GM19467 (cell line): ENCODE data around the gene VSTM5.

Experiments used
- ATAC-seq: cut with Tn5 transposase; IDR thresholded peaks from one replicate; pipeline ENCODE4 v1.9.1; 2021; ENCODE audit warnings: mild to moderate bottlenecking, moderate library complexity; ENCODE audit not compliant: unreplicated experiment

Gene VSTM5

DNA sequence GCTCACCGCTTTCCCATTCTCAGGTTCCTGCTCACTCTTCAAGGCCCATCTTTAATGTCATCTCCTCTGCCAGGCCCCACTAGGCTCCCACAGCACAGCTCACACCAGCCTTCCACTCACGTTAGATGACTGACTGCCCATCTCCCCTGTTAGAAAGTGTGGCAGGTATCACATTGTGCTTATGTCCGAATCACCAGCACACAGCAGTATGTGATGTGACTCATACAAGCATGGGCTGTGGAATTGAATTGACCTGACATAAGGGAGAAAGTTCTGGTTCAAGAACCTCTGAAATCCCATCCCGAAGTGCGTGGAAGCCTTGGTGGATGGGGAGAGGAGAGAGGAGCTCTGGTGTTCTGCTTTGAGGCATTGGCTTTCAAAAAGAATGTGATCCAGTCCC is 6.5 kb downstream of the VSTM5 start:
- no peak for ATAC-seq

DNA sequence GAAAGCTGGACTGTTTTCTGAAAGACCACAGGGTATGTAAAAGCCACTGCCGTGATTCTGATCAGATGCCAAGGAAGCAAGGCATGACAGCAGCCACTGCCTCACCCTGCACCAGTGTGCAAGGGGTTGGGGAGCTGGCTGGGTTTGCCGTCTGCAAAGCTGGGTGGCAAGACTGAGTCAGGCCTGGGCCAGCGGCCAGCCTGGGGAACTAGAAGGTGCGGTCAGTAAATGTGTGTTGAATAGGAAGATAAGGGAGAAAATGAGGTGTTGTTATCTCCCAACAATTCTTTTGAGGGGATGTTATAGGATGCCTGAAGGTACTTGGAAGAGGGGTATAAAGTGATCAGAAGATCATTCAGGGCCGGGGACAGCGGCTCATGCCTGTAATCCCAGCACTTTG is 8.0 kb downstream of the VSTM5 start:
- ATAC-seq = no peak

DNA sequence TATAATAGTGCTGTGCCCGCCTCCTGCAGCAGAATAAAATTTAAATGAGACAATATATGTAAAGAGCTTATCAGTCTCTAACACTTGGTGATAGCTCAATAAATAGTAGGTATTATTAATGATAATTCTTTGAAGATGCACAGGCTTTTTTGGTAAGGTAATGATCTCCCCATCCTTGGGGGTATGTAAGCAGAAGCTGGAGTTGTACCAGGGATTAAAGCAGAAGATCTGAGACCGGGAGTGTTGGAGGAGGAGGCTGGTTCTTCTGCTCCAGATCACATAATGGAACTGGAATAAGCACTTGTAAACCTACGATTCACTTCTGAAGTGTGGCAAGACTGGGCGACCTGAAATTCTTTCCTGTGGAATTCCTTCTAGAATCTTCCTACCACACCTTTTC is 8.4 kb downstream of the VSTM5 start:
- no peak for ATAC-seq

DNA sequence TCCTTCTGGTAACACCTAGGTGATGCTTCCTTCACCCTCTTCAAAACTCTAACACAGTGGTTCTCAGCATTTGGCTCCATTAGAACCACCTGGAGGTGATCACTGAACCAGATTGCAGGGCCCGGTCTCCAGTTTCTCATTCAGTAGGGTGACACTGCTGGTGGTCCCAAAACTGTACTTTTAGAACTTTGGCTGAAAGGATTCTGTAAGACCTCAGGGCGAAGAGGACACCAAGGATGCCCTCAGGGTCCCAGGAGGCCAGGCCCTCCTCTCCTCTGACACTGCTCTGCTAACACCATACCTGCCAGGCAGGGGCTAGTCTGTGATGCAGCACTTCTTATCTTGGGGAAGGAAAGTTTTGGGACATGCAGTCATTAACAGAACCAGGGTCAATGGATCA is 9.0 kb downstream of the VSTM5 start:
- no peak for ATAC-seq

DNA sequence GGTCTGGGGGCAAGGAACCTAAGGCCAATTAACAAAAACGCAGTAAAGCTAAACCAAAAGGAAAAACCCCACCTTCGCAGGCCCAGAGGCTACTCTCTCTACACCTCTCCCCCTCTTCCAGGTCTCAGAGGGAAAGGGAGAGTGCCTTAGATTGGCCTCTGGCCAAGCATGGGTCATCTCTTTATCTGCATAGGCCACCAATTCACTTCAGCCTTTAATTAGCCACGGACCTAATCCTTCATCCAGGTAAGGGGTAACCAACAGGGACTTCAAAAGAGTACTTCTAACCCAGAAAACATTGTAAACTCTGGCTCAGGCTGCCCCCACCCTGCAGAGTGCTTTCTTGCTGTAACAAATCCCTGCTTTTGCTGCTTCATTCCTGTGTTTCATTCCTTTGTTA is 9.4 kb downstream of the VSTM5 start:
- no peak for ATAC-seq

DNA sequence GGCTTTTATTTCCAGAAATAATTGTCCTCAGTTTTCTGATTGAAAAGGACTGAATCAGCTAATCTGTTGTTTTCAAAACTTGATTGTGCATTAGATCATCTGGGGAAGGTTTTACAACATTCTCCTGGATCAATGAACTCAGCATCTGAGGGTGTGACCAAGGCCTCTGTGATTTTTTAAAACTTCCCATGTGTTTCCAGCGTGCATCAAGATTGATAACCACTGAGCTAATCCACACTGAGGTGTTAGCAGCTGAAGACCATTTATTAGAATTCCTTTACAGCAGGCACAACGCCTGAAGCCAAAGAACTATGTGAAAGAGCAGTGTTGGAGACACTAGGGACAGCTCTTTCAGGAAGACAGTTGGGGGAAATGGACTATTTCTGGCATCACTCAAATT is 10.2 kb downstream of the VSTM5 start:
- no peak for ATAC-seq

DNA sequence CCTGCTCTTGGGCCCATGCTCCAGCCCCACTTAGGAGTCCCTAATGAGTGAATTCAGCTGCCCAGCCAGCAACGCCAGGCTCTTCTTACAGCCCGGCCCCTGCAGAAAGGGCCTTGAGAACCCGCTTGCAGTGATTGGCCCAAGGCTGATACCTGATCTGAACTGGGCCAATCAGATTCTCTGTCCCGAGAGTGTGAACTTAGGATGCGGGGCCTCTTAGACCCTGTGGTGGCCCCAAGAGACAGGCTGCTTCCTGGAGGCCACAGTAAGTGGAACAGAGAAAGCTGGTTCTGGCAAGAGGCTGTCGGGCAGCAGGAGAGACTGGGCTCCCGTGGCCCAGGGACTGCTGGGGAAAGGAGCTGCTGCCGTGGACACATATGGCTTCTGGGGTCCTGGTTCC is 11.5 kb downstream of the VSTM5 start:
- ATAC-seq = no peak

DNA sequence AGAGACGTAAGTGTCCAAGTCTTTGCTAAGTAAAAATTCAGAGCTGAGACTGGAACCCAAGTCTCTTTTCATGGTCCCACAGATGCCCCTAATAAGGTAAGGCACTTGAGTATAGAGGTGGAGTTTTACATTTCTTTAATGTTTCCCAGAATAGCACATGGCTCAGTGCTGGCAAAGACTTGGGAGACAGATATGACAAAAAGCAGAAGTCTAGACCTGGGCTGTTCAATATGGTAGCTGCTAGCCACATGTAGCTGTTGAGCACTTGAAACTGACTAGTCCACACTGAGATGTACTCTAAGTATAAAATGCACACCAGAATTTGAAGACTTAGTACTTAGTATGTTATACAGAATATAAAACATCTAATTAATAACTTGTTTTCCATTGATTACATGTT is 17.6 kb downstream of the VSTM5 start:
- no peak for ATAC-seq

DNA sequence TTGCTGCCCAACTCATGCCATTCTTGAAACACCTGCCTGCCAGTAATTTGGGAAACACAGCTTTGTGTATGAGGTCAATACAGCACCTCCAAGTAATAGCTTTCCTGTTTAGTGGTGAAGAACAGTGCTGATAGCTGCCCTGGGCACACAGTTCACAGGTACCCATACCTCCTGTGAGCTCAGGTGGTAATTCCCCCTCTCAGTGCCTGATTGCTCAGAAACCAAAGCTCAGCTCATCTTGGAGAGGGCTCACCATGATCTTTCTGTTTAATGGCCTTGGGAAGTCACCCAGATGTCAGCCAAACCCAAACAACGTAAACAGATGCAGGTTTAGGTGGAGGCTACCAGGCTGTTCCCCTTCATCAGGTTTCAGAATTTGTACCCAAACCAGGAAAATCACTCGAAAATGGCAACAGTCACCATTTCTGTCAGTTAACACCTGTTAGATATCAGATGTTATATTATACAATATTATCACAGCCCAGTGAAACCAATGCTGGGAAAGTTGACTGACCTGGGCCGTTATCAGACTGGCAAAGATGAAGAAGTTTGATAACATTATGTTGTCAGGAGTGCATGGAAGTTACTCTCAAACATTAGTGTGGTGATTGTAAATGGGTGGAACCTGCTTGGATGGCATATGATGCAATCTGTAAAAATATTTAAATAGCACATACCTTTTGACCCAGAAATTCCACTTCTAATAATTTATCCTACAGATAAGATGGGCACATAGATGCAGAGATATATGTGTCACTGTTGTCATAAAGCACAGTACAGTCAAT is 18.9 kb downstream of the VSTM5 start:
- ATAC-seq = no peak

DNA sequence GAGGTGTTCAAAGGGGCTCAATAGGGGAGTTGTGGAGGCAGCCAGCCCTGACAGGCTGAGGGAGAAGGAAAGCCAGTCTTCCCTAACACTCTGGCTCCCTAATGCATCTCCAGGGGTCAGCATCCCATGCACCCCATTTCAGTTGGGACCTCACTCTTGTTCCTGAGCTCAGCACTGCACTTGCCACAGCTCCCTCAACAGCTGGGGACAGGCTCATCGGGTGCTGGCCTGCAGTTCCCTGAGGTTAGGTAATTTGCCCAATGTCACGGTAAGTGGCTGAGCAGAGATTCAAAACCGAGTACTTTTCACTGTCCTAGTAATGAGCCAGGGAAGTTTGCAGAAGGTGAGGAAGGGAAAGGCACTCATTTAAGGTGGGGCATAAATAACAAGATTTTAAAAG is 20.8 kb downstream of the VSTM5 start:
- no peak for ATAC-seq

DNA sequence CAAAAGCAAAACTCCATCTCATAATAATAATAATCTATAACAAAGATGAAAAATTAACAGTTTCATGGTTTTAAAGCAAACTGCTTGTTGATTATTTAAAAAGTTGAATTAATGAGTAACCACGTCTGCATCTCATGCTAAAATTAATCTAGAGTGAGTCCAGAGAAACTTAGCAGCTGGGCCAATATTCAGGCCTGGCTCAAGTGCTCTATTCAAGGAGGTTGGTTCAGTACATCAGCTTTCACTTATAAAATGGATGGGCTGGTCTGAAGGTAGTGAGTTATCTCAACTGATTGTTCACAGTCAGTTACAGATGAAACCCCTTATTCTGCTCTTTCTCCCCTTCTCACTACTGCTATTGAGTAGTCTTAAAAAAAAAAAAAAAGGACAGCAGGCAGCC is 23.1 kb downstream of the VSTM5 start:
- no peak for ATAC-seq

DNA sequence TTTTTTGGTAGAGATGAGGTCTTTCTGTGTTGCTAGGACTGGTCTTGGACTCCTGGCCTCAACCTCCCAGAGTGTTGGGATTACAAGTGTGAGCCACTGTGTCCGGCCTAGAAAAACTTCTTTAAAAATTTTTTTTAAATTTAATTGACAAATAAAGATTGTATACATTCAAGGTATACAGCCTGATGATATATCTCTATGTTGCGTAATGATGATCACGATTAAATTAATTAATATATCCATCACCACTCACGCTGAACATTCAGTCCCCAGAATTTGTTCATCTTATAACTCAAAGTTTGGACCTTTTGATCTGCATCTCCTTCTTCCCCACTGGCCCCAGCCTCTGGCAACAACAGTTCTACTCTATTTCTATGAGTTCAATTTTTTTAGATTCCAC is 27.2 kb downstream of the VSTM5 start:
- ATAC-seq = no peak

DNA sequence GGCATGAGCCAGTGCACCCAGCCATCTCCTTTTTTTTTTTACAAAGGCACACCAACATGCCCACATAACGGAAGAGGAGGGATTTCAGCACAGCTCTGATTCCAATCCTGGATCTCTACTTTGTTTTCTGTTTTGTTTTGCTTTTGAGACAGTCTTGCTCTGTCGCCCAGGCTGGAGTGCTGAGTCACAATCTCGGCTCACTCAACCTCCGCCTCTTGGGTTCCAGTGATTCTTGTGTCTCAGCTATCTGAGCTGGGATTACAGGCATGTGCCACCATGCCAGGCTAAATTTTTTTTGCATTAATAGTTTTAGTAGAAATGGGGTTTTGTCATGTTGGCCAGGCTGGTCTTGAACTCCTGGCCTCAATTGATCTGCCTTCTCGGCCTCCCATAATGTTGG is 28.1 kb downstream of the VSTM5 start:
- no peak for ATAC-seq

DNA sequence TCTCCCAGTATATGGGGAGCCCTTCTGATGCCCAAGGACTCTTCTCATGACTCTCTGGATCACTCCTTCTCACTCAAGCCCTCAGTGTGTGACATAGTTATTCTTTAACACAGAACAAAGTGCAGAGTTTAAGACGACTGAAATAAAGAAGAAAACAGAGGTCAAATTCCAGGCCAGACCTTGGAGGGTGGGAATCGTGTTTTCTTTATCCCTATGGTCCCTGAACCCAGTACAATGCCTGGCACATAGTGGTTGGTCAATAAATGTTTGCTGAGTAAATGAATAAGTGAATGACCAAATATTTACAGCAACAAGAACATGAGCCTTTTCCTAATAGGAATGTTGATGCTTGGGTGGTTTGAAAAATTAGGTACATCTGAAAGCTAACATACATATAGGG is 28.8 kb downstream of the VSTM5 start:
- no peak for ATAC-seq

DNA sequence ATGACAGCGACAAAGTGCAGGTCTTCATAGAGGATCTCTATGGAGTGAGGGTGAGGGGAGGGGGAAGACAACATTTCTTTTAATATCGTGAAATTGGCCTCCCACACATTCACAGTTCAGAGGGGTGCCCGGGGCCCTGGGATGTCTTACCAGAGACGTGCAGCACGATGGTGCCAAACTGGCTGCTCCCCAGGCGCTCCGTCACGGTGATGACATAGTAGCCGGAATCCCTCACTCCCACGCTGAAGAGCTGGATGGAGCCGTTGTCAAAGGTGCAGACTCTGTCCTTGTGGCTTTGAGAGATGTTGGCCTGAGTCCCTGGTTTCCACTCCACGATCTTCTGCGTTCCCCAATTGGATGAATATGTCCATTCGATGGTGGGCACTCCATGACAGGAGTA is 29.6 kb downstream of the VSTM5 start:
- no peak for ATAC-seq

DNA sequence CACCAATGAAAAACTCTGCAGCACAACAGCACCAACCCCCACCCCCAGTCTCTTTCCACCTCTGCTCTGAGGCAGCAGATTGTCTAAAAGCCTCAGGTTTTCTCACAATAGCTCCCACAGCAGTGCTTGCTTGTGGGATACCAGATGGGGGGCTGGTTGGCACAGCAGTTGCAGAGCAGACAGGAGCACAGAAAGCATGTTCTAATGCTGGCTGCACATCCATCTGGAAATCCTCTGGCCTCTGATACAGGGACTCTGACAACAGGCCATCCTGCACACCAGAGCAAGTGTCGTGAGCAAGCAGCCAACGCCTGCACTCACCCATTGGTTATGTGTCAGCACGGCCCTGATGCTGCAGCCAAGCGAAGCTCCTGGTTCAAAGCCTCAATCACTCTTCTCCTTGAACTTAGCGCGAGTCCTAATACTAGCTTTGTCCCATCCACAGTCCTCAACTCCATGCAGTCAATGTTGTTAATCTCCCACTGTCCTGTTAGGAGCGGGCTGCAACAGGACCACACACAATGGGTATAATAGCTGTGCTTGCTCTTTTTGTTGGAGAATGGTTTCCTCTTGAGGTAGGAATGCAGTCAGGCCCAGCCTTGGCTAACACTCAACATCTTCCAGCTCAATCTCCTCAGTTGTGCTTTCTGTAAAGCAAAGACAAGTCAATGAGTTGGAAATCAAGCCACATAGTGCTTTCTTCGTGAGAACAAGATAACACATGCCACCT is 30.3 kb downstream of the VSTM5 start:
- ATAC-seq = no peak

DNA sequence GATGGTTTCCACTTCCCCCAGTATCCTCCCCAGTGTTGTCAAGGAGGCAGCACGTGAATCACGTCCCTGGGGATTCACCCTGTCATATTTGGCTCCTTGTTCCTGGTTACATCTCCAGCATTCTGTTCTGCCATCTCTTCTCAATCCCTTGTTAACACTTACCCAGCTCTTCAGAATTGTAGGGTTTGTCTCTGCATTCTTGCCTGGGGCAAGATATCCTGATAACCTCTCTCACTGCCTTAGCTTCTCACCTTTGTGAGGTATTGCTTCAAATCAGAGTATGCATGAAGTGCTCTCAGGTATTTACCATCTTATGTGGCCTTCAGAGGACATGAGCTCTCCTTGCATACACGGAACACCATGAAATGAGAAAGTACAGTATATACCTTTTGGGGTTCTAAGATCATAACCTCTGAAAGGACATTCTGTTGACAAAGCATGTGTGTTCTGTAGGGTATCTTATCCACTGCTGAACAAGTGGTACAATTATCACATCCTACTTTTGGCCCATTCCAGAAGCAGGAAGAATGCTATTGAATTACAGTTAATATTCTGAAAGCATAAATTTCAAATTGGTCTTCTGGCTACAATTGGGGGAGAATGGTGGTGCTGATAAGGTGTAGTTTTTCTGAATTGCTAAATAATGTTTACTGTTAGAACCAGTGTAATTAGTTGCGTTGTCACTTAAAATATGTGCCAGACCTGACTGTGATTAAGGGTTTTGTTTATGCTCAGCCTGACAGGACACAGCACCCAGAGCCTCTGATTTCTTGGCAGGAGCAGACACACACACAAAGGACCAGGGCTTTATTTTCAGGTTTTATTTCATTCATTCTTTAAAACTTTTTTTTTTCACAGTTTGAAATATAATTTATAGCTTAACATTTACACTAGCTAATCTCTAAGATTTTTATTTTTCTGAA is 32.7 kb downstream of the VSTM5 start:
- ATAC-seq = no peak

DNA sequence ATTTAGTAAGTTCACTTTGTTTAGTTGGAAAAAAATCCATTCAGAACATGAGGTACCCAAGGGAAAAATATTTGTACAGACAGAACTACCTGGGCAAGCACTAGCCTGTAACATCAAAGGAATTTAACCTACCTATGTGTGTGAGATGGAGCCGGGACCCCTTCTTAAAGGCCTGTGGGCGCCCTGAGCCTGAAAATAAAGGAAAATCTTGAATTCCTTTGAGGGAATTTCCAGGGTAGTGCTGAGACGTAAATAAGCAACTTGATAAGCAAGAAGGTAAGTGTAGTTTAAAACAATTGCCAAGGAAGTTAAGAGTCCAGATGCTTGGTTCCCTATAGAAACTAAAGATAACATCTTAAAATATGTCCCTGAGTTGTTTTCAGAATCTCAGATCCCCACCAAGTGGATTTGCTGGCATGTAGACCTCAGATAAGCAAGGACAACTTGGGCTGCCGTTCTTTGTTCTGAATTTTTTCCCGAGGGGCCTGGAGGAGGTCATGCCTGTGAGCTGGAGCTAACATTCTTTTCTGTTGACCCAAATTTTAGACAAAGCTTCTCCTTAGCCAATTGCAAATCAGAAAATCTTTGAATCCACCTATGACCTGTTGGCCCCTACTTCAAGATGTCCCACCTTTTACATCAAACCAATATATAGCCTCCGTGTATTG is 35.3 kb downstream of the VSTM5 start:
- no peak for ATAC-seq

DNA sequence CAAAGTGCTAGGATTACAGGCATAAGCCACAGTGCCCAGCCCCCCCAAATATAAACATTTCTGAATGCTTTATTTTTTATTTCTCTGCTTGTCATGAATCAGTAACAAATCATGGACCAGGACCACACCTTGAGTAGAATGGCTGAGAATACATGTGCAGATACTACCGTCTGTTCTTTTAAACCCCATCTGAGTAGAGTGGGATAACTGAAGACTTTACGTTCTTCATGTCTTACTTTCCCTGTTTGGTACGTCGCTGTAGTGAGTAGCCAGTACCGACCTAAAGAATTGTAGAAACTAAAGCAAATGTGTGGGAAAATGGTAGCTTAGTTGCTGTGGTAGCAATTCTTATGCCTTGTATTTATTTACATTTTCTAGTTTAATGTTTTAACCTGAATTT is 36.4 kb downstream of the VSTM5 start:
- no peak for ATAC-seq

DNA sequence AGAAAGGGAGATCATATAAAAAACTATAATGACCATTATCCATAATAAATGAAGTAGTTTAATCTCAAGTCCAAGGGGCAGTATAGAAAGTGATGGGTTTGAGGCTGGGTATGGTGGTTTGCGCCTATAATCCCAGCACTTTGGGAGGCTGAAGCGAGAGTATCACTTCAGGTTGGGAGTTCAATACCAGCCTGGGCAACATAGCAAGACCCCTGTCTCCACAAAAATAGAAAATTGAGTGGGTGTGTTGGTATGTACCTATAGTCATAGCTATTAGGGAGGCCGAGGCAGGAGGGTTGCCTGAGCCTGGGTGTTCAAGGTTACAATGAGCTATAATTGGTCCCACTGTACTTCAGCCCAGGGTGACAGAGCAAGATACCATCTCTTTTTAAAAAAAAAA is 42.4 kb downstream of the VSTM5 start:
- no peak for ATAC-seq

DNA sequence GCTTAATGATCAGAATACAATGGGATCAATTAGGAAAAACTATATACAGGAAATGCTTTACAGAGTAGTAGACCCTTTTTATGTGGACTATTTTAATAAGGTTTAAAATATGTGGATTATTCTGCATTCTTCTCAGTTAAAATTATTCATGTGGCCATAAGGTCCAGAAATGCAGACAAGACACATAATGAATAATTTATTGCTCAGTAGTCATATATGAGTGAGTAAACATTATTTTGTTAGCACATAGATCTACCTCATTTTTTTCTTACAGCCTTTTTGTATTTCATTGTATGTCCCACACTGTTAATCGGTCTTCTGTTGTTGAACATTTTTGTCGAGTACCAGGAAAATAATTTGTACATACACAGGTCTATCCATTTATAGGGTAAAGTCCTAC is 45.5 kb downstream of the VSTM5 start:
- no peak for ATAC-seq
